ENCODE measurements around the gene TMEM121.
"Not testable (repeated sequence)": the region's sequence is repeated elsewhere in the genome, so short reads cannot be mapped to it uniquely, and the experiment has no call there.

The TMEM121 gene

GRCh38 chr14:105547072-105547471 is 20.7 kb downstream of the TMEM121 start:
- DNase-seq (ENCODE audit: low read depth) = not testable (repeated sequence)

- no peak for DNase-seq (ENCODE audit: low read depth)
Measured at GRCh38 chr14:105547741-105548169, 21.4 kb downstream of the TMEM121 start.

GRCh38 chr14:105549481-105549880 is 23.1 kb downstream of the TMEM121 start:
- DNase-seq (ENCODE audit: low read depth) = no peak

- no peak for DNase-seq (ENCODE audit: low read depth)
Measured at GRCh38 chr14:105554022-105554421, 27.6 kb downstream of the TMEM121 start.

GRCh38 chr14:105554523-105554922 is 28.1 kb downstream of the TMEM121 start:
- no peak for DNase-seq (ENCODE audit: low read depth)

GRCh38 chr14:105557671-105558070 is 31.3 kb downstream of the TMEM121 start:
- DNase-seq (ENCODE audit: low read depth) = not testable (repeated sequence)

- DNase-seq (ENCODE audit: low read depth) = not testable (repeated sequence)
Measured at GRCh38 chr14:105558449-105559154, 32.2 kb downstream of the TMEM121 start.

- DNase-seq (ENCODE audit: low read depth) = not testable (repeated sequence)
Measured at GRCh38 chr14:105559384-105560047, 33.1 kb downstream of the TMEM121 start.

GRCh38 chr14:105560048-105560669 is 33.8 kb downstream of the TMEM121 start:
- not testable (repeated sequence) for DNase-seq (ENCODE audit: low read depth)

- DNase-seq (ENCODE audit: low read depth) = not testable (repeated sequence)
Measured at GRCh38 chr14:105561345-105561744, 35.0 kb downstream of the TMEM121 start.

- DNase-seq (ENCODE audit: low read depth) = no peak
Measured at GRCh38 chr14:105562713-105563346, 36.4 kb downstream of the TMEM121 start.

- no peak for DNase-seq (ENCODE audit: low read depth)
Measured at GRCh38 chr14:105563347-105563737, 37.0 kb downstream of the TMEM121 start.

GRCh38 chr14:105564536-105564935 is 38.2 kb downstream of the TMEM121 start:
- DNase-seq (ENCODE audit: low read depth) = not testable (repeated sequence)

- DNase-seq (ENCODE audit: low read depth) = not testable (repeated sequence)
Measured at GRCh38 chr14:105565185-105565919, 39.0 kb downstream of the TMEM121 start.

- DNase-seq (ENCODE audit: low read depth) = not testable (repeated sequence)
Measured at GRCh38 chr14:105566248-105567163, 40.1 kb downstream of the TMEM121 start.

- not testable (repeated sequence) for DNase-seq (ENCODE audit: low read depth)
Measured at GRCh38 chr14:105567164-105568103, 41.1 kb downstream of the TMEM121 start.

GRCh38 chr14:105568140-105568843 is 41.9 kb downstream of the TMEM121 start:
- not testable (repeated sequence) for DNase-seq (ENCODE audit: low read depth)

- DNase-seq (ENCODE audit: low read depth) = no peak
Measured at GRCh38 chr14:105568859-105569766, 42.7 kb downstream of the TMEM121 start.

Measured in stimulated activated CD8-positive, alpha-beta memory T cell treated with anti-CD3 and anti-CD28 coated beads, Interleukin-4, amount 100 ng/mL, for 24 hours (primary cell).